GM12865 (cell line): Measurements from ENCODE around the gene MTFR1L.

ENCODE experiments used
- DNase-seq: peaks from one replicate; pipeline ENCODE4 v3.0.0; 2010; ENCODE audit warnings: low read depth
- H3K4me3 ChIP-seq: 2 replicates; pipeline ENCODE4 v1.5.1; 2011; ENCODE audit warnings: mild to moderate bottlenecking, low read depth, low read length, control low read depth
- TF ChIP-seq, protein P1 (sequence below): IDR thresholded peaks from 2 replicates; pipeline ENCODE4 v1.5.1; 2011; ENCODE audit warnings: low read length, control low read depth, low read depth, inconsistent platforms; ENCODE audit not compliant: insufficient read depth; ENCODE audit errors: missing control alignments

MTFR1L gene

DNA sequence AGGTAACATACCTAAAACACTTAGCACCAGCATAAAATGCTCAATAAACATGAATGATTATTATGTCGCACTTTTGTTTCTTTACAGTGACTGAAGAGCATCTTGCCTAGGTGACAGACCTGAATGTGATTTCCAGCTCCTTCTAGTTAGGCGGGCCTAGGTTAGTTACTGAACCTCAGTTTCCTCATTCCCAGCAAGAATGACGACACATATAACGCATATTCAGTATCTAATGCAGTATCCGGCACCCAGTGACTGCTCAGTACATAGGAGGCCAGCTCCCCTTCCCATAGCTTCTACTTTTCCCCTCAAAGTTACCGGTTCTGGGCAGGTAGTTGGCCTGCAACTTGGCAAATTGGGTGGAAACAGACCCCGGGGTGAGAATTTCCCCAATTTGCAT, 38.7 kb downstream of the MTFR1L start:
- peak; percentile 19 for DNase-seq
- TF ChIP-seq, protein P1, sequence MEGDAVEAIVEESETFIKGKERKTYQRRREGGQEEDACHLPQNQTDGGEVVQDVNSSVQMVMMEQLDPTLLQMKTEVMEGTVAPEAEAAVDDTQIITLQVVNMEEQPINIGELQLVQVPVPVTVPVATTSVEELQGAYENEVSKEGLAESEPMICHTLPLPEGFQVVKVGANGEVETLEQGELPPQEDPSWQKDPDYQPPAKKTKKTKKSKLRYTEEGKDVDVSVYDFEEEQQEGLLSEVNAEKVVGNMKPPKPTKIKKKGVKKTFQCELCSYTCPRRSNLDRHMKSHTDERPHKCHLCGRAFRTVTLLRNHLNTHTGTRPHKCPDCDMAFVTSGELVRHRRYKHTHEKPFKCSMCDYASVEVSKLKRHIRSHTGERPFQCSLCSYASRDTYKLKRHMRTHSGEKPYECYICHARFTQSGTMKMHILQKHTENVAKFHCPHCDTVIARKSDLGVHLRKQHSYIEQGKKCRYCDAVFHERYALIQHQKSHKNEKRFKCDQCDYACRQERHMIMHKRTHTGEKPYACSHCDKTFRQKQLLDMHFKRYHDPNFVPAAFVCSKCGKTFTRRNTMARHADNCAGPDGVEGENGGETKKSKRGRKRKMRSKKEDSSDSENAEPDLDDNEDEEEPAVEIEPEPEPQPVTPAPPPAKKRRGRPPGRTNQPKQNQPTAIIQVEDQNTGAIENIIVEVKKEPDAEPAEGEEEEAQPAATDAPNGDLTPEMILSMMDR: no peak
- H3K4me3 ChIP-seq: peak overlapping the region; percentile 98

DNA sequence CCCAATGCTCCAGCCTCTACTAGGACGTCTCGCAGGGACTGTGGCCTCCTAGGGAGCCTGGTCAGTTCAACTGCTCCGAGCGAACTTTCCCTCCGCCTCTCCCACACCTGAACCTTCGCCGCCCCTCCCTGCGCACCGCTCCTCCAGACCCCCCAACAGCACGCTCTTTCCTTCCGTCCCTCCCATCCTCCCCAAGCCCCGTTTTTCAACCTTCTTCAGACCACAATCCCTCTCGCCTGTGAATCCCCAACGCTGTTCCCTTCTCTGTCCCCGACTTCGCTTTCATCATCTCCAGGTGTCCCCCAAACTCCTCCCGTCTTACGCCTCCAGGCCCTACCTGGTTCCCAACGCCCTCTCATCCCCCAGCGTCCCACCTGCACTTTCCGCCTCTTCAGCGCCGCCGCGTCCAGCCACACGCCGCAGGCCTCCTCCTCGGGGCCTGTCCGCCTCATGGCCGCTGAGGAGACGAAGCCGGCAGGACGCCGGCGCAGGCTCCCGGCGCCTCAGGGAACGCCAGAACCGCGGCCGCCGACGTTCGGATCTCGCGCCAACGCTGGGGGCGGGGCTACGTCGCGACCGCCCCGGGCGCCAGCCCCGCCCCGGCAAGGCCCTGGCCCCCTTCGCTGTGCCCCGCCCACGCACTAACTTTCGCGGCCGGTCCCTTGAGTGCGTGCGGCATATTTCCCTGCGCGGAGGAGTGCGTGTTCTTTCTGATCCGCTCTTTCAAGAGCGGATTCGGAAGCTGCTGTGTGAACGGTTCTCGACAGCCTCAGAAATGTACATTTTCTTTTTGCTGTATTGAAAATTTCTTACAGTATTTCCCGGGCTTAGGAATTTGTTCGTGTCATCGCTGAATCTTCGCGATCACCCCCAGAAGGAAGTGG, 39.4 kb downstream of the MTFR1L start, which contains the start of gene AUNIP:
AUNIP (minus strand) TSS at position 552 of the 884 bp plus-strand sequence; CDS start at position 452, 100 bp downstream.
- TF ChIP-seq, protein P1: no peak
- DNase-seq: peak; percentile 94
- H3K4me3 ChIP-seq: peak within 1 kb of the TSS; percentile 98

DNA sequence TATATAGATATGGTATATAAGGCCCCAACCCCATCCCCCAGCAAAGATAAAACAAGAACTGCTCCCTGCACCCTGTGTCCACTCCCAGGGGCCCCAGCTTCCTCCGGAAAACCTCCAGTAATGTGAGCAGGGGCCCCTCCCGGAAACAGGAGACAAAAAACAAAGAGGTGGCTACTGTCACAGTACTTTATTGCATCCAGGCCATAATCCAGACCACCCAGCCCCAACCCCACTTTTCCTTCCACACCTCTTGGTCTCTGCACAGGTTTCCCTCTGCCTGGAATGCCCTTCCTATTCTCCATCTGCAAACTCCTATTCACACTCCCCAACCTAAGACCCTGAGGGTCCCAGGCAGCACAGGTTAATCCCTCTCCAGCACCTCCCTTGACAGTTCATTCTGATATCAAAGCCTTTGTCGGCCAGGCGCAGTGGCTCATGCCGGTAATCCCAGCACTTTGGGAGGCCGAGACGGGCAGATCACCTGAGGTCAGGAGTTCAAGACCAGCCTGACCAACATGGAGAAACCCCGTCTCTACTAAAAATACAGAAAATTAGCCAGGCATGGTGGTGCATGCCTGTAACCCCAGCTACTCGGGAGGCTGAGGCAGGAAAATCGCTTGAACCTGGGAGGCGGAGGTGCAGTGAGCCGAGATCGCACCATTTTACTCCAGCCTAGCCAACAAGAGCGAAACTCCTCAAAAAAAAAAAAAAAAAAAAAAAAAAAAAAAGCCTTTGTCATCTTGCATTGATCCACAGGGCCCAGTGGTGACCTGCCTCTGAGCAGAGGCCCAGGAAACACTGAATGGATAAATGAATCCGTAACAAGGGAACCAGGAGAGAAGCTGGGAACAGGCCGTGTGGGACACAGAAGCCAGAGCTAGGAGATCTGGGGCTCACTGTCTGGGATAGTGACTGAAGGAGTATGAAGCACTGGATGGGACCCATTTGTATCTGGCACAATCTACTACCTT, 41.8 kb downstream of the MTFR1L start:
- TF ChIP-seq, protein P1: no peak
- peak; percentile 20 for DNase-seq
- H3K4me3 ChIP-seq: no peak overlapping the region

DNA sequence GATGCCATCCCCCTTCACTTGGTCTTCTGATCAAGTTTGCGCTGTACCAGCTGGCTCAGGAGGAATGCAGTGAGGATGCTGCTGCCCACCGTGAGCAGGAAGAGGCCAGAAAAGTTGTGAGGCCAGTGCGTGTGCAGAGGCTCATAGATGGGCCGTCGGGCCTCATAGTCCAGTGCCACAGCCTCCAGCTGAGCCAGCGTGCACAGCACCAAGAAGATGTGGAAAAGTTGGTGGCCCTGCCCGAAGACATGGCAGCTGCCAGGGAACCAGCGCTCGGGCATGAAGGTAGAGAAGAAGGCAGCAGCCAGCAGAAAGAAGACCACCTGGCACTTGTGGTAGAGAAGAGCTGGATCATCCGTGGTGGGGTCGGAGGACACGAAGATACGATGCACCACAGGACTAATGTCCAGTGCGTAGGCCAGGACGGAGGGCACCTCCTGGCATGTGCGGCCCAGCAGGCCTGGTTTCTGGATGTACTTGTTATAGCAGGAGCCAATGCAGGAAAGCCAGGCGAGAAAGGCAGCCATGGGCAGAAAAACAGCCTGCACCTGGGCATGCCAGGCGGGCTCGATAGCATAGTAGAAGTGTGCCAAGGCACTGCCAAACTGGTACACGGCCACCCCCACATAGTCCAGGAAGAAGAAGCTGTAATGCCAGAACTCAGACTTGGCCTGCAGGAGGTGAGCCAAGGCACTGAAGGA, 43.2 kb downstream of the MTFR1L start:
- no peak overlapping the region for H3K4me3 ChIP-seq
- TF ChIP-seq, protein P1: no peak
- no peak for DNase-seq

DNA sequence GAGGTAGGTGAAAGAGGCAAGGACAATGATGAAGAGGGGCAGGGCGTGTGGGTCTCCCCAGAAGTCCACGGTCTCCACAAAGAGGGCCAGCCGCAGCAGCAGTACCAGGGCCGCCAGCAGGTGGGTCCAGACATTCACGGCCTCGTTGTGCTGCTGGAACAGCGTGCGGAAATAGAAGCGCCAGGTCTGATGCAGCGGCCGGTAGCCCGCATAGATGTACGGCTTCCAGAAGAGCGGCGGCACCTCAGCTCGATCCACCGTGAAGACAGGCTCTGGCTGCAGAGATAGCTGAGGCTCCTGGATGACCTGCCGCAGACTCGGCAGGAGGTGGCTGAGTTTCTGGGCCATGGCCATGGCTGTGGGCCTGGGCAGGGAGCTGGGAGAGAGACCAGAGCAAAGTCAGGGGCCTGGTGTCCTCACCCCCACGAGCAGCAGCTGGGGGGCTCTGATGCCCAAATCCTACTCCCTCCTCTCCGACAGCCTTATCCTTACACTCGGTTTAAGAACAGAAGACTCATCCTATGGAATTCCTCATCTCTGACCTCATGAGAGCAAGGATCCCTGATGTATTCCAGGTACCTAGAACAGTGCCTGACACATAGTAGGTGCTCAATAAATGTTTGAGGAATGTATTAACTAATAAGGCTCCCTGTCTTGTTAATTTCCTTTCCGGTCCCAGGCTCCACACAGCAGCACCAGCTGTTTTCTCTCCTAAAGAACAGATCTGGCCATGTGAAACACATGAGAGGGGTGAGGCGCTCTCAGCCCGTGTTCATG, 43.9 kb downstream of the MTFR1L start:
- H3K4me3 ChIP-seq: no peak overlapping the region
- no peak for DNase-seq
- TF ChIP-seq, protein P1: no peak

DNA sequence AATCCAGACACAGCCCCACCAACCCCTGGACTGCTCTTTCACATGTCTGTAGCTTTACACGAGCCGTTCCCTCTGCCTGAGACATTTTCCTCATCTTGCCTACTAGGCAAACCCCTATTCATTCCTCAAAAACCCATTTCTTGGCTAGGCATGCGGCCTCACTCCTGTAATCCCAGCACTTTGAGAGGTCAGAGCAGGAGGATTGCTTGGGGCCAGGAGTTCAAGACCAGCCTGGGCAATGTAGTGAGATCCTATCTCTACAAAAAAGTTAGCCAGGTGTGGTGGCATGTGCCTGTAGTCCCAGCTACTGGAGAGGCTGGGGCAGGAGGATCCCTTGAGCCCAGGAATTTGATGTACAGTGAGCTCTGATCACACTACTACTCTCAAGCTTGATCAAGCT, 44.7 kb downstream of the MTFR1L start:
- H3K4me3 ChIP-seq: no peak overlapping the region
- TF ChIP-seq, protein P1: no peak
- no peak for DNase-seq
